H9 (cell line): Measurements from ENCODE around the gene EFTUD2. TPM values are rescaled to one million over a fixed set of nuclear protein-coding genes. Genes with fewer than 3 reads are reported as not detected.

ENCODE experiments used
- DNase-seq: peaks from one replicate; pipeline ENCODE4 v3.0.0-alpha.2; 2017
- H2AFZ ChIP-seq: one replicate; pipeline ENCODE4 v1.6.1; 2013; ENCODE audit warnings: mild to moderate bottlenecking, low read length, control low read depth, moderate library complexity
- H2AK5ac ChIP-seq: 2 replicates; pipeline ENCODE4 v1.6.1; 2013; ENCODE audit warnings: low read length, control low read depth, mixed read lengths; ENCODE audit not compliant: insufficient read length
- H2BK120ac ChIP-seq: one replicate; pipeline ENCODE4 v1.6.1; 2013; ENCODE audit warnings: low read depth, mild to moderate bottlenecking, low read length, control low read depth, inconsistent platforms; ENCODE audit not compliant: poor library complexity, severe bottlenecking
- H2BK12ac ChIP-seq: 2 replicates; pipeline ENCODE4 v1.6.1; 2013; ENCODE audit warnings: low read length, control low read depth, mixed read lengths, low read depth; ENCODE audit not compliant: insufficient read length
- H2BK15ac ChIP-seq: 2 replicates; pipeline ENCODE4 v1.6.1; 2013; ENCODE audit warnings: low read depth, low read length, control low read depth
- H2BK20ac ChIP-seq: one replicate; pipeline ENCODE4 v1.6.1; 2013; ENCODE audit warnings: low read depth, mild to moderate bottlenecking, low read length, control low read depth, inconsistent platforms; ENCODE audit not compliant: poor library complexity, severe bottlenecking
- H2BK5ac ChIP-seq: 2 replicates; pipeline ENCODE4 v1.6.1; 2013; ENCODE audit warnings: low read length, control low read depth, mixed read lengths; ENCODE audit not compliant: insufficient read length
- H3K14ac ChIP-seq: 2 replicates; pipeline ENCODE4 v1.6.1; 2013; ENCODE audit warnings: low read length, control low read depth; ENCODE audit not compliant: insufficient read depth
- H3K18ac ChIP-seq: 2 replicates; pipeline ENCODE4 v1.6.1; 2013; ENCODE audit warnings: low read depth, mild to moderate bottlenecking, mixed read lengths, low read length, control low read depth; ENCODE audit not compliant: insufficient read length
- H3K23ac ChIP-seq: 2 replicates; pipeline ENCODE4 v1.6.1; 2013; ENCODE audit warnings: low read length, control low read depth, mixed read lengths, low read depth; ENCODE audit not compliant: insufficient read length
- H3K23me2 ChIP-seq: 2 replicates; pipeline ENCODE4 v1.6.1; 2013; ENCODE audit warnings: low read depth, mild to moderate bottlenecking, mixed read lengths, low read length, control low read depth; ENCODE audit not compliant: insufficient read length, poor library complexity, severe bottlenecking
- H3K27ac ChIP-seq: 2 replicates; pipeline ENCODE4 v1.5.1; 2013; ENCODE audit warnings: low read length, control low read depth, mixed read lengths, low read depth; ENCODE audit not compliant: insufficient read length
- H3K27me3 ChIP-seq: 2 replicates; pipeline ENCODE4 v1.6.1; 2013; ENCODE audit warnings: low read length, control low read depth, inconsistent platforms; ENCODE audit not compliant: insufficient read depth
- H3K4ac ChIP-seq: 2 replicates; pipeline ENCODE4 v1.6.1; 2013; ENCODE audit warnings: low read depth, mild to moderate bottlenecking, control low read depth, inconsistent platforms, low read length, moderate library complexity
- H3K4me1 ChIP-seq: 2 replicates; pipeline ENCODE4 v1.6.1; 2013; ENCODE audit warnings: low read length, control low read depth, inconsistent platforms; ENCODE audit not compliant: insufficient read depth
- H3K4me2 ChIP-seq: 2 replicates; pipeline ENCODE4 v1.6.1; 2013; ENCODE audit warnings: low read length, control low read depth, mixed read lengths; ENCODE audit not compliant: insufficient read length, insufficient read depth
- H3K56ac ChIP-seq: 2 replicates; pipeline ENCODE4 v1.6.1; 2013; ENCODE audit warnings: low read depth, mild to moderate bottlenecking, mixed read lengths, low read length, control low read depth; ENCODE audit not compliant: insufficient read length
- H3K79me1 ChIP-seq: 2 replicates; pipeline ENCODE4 v1.6.1; 2013; ENCODE audit warnings: low read depth, mild to moderate bottlenecking, moderate library complexity, low read length, control low read depth, inconsistent platforms; ENCODE audit not compliant: insufficient read depth, poor library complexity, severe bottlenecking
- H3K79me2 ChIP-seq: 2 replicates; pipeline ENCODE4 v1.6.1; 2013; ENCODE audit warnings: low read length, control low read depth, inconsistent platforms; ENCODE audit not compliant: insufficient read depth
- H3K9ac ChIP-seq: 2 replicates; pipeline ENCODE4 v1.6.1; 2013; ENCODE audit warnings: low read length, control low read depth, mixed read lengths; ENCODE audit not compliant: insufficient read length; ENCODE audit errors: extremely low read depth
- H3K9me3 ChIP-seq: one replicate; pipeline ENCODE4 v1.6.1; 2013; ENCODE audit warnings: low read depth, low read length, inconsistent platforms; ENCODE audit not compliant: control insufficient read depth
- H3T11ph ChIP-seq: one replicate; pipeline ENCODE4 v1.6.1; 2013; ENCODE audit warnings: mild to moderate bottlenecking, low read length, control low read depth, inconsistent platforms
- H4K20me1 ChIP-seq: one replicate; pipeline ENCODE4 v1.6.1; 2013; ENCODE audit not compliant: control insufficient read depth, insufficient read length, insufficient read depth
- H4K5ac ChIP-seq: 2 replicates; pipeline ENCODE4 v1.6.1; 2013; ENCODE audit warnings: low read depth, mild to moderate bottlenecking, mixed read lengths, low read length, control low read depth; ENCODE audit not compliant: insufficient read length
- H4K8ac ChIP-seq: replicated peaks from 2 replicates; pipeline ENCODE4 v1.6.1; 2013; ENCODE audit warnings: low read length, control low read depth, mixed read lengths, low read depth; ENCODE audit not compliant: insufficient read length
- H4K91ac ChIP-seq: 2 replicates; pipeline ENCODE4 v1.6.1; 2013; ENCODE audit warnings: low read depth, mild to moderate bottlenecking, moderate library complexity, mixed read lengths, low read length, control low read depth; ENCODE audit not compliant: insufficient read length
- H3K27ac Mint-ChIP-seq, 3 experiments: 2 replicates in 2 of 3; 3 replicates in 1 of 3; pipeline ENCODE4 v1.8.0; 2020 to 2021; ENCODE audit warnings: mixed read lengths in 3 of 3, mild to moderate bottlenecking in 1 of 3, moderate library complexity in 1 of 3
- H3K27me3 Mint-ChIP-seq: 2 replicates; pipeline ENCODE4 v1.8.0; 2021; ENCODE audit warnings: low read depth, mild to moderate bottlenecking, moderate library complexity, mixed read lengths
- H3K36me3 Mint-ChIP-seq, 3 experiments: 2 replicates in 2 of 3; 3 replicates in 1 of 3; pipeline ENCODE4 v1.8.0; 2020 to 2021; ENCODE audit warnings: low read depth in 3 of 3, mixed read lengths in 3 of 3; ENCODE audit not compliant: insufficient read depth in 1 of 3
- H3K4me1 Mint-ChIP-seq, 2 experiments: 2 replicates each; pipeline ENCODE4 v1.8.0; 2020; ENCODE audit warnings: mixed read lengths in 2 of 2
- H3K4me3 Mint-ChIP-seq, 2 experiments: 2 replicates in 1 of 2; 3 replicates in 1 of 2; pipeline ENCODE4 v1.8.0; 2020 to 2021; ENCODE audit warnings: mild to moderate bottlenecking in 2 of 2, mixed read lengths in 2 of 2, moderate library complexity in 1 of 2
- H3K9me3 Mint-ChIP-seq, 2 experiments: 2 replicates in 1 of 2; 3 replicates in 1 of 2; pipeline ENCODE4 v1.8.0; 2020; ENCODE audit warnings: mild to moderate bottlenecking in 2 of 2, mixed read lengths in 2 of 2, moderate library complexity in 1 of 2
- WGBS: extraction: QIAGEN DNeasy Blood & Tissue Kit; methylation state at CpG from one replicate; pipeline ENCODE4 v1.1.7; 2013; ENCODE audit warnings: missing lambda C conversion rate, low lambda C conversion rate, mixed read lengths; ENCODE audit not compliant: insufficient read length; ENCODE audit errors: extremely low coverage; 5-methylcytosine and 5-hydroxymethylcytosine counted together
- total RNA-seq: library from RNA; stranded (reverse); gene quantifications from 2 replicates; pipeline ENCODE4 v1.2.1, GENCODE V29; 2021
- TF ChIP-seq, protein P1 (sequence below): fragments of 200-600 bp; sonication (generic); conservative IDR thresholded peaks from 3 replicates; pipeline ENCODE4 v1.8.0; 2021; ENCODE audit warnings: antibody characterized with exemption, mild to moderate bottlenecking

Gene EFTUD2
- total RNA-seq, 1 experiment from 2014 or later, result 150 TPM

DNA sequence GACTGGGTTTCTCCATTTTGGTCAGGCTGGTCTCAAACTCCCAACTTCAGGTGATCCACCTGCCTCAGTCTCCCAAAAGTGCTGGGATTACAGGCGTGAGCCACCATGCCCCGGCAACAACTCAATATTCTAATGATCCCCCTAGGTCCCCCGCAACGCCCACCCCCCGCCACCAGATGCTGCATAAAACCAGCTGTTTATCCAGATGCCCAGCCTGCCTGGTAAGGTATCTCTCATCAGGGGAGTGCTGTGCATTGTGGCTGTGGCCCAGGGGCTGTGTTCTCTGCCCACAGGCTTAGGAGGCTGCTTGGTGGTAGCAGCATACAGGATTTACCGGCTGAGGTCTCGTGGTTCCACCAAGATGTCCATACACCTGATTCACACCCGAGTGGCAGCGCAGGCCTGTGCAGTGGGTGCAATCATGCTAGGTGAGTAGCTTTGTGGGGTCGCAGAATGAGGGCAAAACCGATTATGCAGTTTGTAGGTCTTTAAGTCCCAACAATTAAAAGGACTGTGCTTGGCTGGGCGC is 50.2 kb downstream of the EFTUD2 start:
- no peaks in the 10 kb centered on the region for H3K9me3 Mint-ChIP-seq

More for the DNA sequence above, 50.2 kb downstream of the EFTUD2 start:
- H3K79me1 ChIP-seq, result no peaks in the 10 kb centered on the region
- WGBS, result no CpG with 5 or more reads among the region's 12 CpGs
- H3K27me3 Mint-ChIP-seq, result peaks cover 4% of the 10 kb centered on the region; the same call in 1 of the 2 replicates
- no peaks in the 10 kb centered on the region for H4K20me1 ChIP-seq
- no peak overlapping the region for H2BK5ac ChIP-seq
- H3K27ac ChIP-seq, result no peak overlapping the region
- H3K56ac ChIP-seq, result no peak overlapping the region
- H3K18ac ChIP-seq, result no peak overlapping the region
- H3K4me1 ChIP-seq, result peaks cover 10% of the 10 kb centered on the region; the same call in 1 of the 2 replicates
- H3K4ac ChIP-seq, result no peak overlapping the region
- no peak overlapping the region for H2BK12ac ChIP-seq
- no peak overlapping the region for H3K23ac ChIP-seq
- no peak overlapping the region for H3K4me2 ChIP-seq
- H3K36me3 Mint-ChIP-seq, result peaks cover 27 to 45% (median 37%) of the 10 kb centered on the region in 3 experiments
- H4K5ac ChIP-seq, result no peak overlapping the region
- no peaks in the 10 kb centered on the region for H3K9me3 ChIP-seq
- TF ChIP-seq, protein P1, sequence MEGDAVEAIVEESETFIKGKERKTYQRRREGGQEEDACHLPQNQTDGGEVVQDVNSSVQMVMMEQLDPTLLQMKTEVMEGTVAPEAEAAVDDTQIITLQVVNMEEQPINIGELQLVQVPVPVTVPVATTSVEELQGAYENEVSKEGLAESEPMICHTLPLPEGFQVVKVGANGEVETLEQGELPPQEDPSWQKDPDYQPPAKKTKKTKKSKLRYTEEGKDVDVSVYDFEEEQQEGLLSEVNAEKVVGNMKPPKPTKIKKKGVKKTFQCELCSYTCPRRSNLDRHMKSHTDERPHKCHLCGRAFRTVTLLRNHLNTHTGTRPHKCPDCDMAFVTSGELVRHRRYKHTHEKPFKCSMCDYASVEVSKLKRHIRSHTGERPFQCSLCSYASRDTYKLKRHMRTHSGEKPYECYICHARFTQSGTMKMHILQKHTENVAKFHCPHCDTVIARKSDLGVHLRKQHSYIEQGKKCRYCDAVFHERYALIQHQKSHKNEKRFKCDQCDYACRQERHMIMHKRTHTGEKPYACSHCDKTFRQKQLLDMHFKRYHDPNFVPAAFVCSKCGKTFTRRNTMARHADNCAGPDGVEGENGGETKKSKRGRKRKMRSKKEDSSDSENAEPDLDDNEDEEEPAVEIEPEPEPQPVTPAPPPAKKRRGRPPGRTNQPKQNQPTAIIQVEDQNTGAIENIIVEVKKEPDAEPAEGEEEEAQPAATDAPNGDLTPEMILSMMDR, result no peak
- no peak overlapping the region for H2BK120ac ChIP-seq
- no peaks in the 10 kb centered on the region for H3K79me2 ChIP-seq
- H3K4me3 Mint-ChIP-seq, result no peak overlapping the region; a peak in 1 of 5 replicates
- H3K27me3 ChIP-seq, result no peaks in the 10 kb centered on the region
- H2AK5ac ChIP-seq, result no peak overlapping the region
- no peaks in the 10 kb centered on the region for H3K23me2 ChIP-seq
- no peak overlapping the region for H4K91ac ChIP-seq
- no peak for DNase-seq
- no peak overlapping the region for H4K8ac ChIP-seq
- H3K14ac ChIP-seq, result no peak overlapping the region
- H3K27ac Mint-ChIP-seq, result peak overlapping the region in 1 of 3 experiments; percentile 74; a peak in 1 of 7 replicates
- peaks cover 18 to 21% of the 10 kb centered on the region in 2 experiments for H3K4me1 Mint-ChIP-seq
- no peak overlapping the region for H3K9ac ChIP-seq
- no peak overlapping the region for H2BK15ac ChIP-seq
- no peak overlapping the region for H2BK20ac ChIP-seq
- H3T11ph ChIP-seq, result no peak overlapping the region
- H2AFZ ChIP-seq, result no peak overlapping the region
